Renal cortical epithelial cell (primary cell): ENCODE results near the gene SIGLEC5. TPM values are rescaled to one million over a fixed set of nuclear protein-coding genes. Genes with fewer than 3 reads are reported as not detected.

ENCODE experiments used
- DNase-seq: peaks from one replicate; pipeline ENCODE4 v3.0.0-alpha.2; 2011; ENCODE audit warnings: low read depth
- total RNA-seq: library from RNA; depleted of rRNA; stranded (reverse); fragments of >200 nt; gene quantifications from 2 replicates; pipeline ENCODE4 v1.2.3, GENCODE V29; 2014

Gene SIGLEC5
- total RNA-seq, 1 donor from 2014 or later = not detected

GRCh38 chr19:51628153-51628939 is 1.9 kb downstream of the SIGLEC5 start:
- DNase-seq = no peak

- no peak for DNase-seq
Observed at GRCh38 chr19:51627491-51628138, 2.6 kb downstream of the SIGLEC5 start.

DNA sequence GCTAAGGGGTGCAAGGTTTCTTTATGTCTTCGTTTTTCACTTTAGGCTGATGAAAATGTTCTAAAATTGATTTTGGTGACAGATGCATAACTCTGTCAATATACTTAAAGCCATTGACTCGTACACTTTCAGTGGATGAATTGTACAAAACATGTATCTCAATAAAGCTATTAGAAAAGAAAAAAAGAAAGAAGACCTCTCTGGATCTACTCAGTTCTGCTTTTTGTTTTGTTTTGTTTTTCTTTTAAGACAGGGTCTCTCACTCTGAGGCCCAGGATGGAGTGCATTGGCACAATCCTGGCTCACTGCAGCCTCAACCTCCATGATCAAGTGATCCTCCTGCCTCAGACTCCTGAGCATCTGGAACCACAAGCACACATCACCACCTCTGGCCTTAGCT is 3.5 kb downstream of the SIGLEC5 start:
- no peak for DNase-seq

DNA sequence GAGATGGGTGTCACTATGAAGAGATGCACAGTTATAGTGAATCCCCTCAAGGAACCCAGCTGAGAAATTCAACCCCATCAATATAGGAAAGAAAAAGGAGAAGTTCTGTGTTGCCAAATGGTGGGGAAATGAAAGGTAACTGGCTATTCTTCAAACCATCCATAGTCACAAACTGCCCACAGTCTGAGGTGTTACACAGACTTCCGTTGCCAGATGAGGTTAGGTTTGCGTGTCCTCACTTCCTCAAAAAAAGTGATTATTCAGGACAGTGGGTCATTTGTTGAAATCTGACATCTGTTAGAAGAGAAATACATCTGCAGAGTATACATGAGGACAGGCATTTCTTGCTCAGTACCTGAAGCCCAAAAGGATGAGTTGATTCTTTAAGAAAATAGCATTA is 9.0 kb downstream of the SIGLEC5 start:
- no peak for DNase-seq

GRCh38 chr19:51615991-51616390 is 14.2 kb downstream of the SIGLEC5 start:
- no peak for DNase-seq

DNA sequence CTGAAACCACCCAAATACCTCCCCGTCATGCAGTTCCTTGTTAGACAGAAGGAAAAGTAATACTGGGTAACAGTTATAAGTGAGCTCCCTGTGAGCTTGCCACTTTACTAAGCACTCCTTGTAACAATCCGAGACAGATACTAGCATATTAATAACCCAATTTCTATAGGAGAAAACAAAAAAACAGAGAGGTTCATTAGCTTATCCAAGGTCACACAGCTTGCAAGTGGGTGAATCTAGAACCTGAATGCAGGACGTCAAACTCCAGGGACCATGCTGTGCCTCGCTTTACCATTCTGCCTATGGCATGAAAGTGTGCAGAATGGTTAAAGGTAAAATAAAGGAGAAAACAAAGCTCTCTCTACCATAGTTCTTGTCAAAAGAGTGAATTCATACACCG is 15.4 kb downstream of the SIGLEC5 start:
- DNase-seq = no peak

- no peak for DNase-seq
Observed at GRCh38 chr19:51610576-51610975, 19.6 kb downstream of the SIGLEC5 start.

- DNase-seq = peak; percentile 24
Observed at GRCh38 chr19:51607920-51608562, 22.2 kb downstream of the SIGLEC5 start.

DNA sequence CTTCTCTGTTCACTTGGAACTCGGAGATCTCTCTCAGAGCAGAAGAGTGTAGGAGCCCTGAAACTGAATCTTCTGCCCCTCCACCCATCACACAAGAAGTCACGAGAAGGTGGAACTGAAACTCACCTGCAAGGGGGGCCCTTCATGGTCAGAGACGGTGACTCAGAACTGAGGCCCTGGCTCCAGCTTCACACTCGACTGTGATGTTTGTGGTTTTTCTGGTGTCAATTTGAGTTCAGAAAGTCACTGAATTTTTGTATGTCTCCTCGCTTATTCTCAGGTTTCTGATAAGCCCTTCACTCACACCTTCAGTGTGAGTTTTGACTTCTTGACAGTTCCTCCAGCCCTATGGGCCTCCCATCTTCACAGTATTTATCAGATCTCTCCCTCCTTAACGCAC is 23.1 kb downstream of the SIGLEC5 start:
- DNase-seq = no peak

DNA sequence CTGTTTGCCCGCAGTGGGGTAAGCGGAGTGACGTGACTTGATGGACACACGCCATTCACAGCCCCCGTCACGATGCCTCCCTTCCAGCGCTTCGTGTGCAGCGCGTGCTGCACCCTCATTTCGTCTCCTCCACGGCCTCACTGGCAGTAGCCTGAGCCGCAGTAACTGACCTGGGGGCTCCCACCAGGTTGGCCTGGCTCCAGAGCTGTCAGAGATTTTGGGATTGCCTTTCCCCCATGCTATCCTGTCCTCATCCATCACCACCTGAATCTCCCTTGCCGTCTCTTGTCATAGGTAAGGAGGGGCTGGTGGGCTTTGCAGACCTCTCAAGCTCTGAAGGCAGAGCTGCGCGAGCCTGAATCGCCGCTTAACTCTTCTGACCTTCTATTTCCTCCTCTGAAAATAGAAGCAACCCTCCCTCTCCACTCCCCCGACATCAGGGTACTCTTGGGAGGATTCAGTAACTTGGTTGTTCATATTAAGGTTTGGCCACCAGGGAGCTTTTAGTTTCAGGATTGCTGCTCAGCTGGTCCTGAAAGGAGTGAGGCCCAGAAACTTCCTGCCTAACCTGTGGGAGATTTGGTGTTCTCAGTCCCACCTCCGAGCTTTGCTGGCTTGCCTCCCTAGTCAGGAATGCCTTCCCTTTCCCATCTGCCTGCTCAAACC is 27.9 kb downstream of the SIGLEC5 start:
- no peak for DNase-seq

DNA sequence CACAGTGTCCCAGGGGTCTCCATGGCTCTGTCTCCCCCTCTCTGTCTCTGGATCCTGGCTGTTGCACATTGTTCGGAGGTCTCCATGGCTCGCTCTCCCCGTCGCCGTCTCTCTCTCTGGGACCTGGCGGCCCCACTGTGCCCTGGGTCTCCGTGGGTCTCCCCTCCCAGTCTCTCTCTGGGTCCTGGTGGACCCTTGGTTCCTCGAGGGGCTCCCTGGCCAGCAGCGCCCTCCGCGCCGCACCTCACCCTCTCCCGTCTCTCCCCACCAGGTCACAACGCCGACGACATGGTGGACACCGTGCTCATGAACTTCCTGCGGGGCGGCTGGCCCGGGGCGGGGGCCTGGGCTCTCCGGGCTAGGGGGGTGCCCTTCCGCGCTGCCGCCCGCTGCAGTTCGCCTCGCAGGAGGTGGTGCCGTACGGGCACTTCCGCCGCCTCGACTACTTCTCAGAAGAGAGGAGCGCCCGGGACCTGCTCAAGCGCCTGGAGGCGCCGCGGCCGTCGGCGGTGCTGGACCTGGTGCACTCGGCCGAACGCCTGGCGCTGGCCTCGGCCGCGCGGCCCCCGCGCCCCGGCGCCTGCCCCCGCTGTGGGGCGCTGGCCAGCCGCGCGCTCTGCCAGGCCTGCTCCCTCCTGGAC is 29.1 kb downstream of the SIGLEC5 start:
- no peak for DNase-seq

- no peak for DNase-seq
Observed at GRCh38 chr19:51599084-51599483, 31.1 kb downstream of the SIGLEC5 start.

- DNase-seq = no peak
Observed at GRCh38 chr19:51598159-51598915, 31.9 kb downstream of the SIGLEC5 start.

GRCh38 chr19:51595190-51596175 is 34.7 kb downstream of the SIGLEC5 start:
- DNase-seq = no peak

DNA sequence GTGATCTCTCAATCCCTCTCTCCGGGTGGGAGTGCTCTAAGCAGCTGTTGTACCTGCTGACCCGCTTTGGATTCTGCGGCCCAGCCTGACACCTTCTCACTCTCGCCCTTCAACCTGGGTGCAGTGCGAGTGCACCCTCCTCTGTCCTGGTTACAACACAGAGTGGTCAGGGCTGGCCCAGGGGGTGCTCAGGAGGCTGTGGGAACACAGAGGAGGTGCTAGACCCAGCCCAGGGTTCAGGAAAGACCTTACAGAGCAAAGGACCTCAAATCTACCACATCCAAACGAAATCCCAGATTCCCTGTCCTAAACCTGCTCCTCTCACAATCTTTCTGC is 35.5 kb downstream of the SIGLEC5 start:
- no peak for DNase-seq

DNA sequence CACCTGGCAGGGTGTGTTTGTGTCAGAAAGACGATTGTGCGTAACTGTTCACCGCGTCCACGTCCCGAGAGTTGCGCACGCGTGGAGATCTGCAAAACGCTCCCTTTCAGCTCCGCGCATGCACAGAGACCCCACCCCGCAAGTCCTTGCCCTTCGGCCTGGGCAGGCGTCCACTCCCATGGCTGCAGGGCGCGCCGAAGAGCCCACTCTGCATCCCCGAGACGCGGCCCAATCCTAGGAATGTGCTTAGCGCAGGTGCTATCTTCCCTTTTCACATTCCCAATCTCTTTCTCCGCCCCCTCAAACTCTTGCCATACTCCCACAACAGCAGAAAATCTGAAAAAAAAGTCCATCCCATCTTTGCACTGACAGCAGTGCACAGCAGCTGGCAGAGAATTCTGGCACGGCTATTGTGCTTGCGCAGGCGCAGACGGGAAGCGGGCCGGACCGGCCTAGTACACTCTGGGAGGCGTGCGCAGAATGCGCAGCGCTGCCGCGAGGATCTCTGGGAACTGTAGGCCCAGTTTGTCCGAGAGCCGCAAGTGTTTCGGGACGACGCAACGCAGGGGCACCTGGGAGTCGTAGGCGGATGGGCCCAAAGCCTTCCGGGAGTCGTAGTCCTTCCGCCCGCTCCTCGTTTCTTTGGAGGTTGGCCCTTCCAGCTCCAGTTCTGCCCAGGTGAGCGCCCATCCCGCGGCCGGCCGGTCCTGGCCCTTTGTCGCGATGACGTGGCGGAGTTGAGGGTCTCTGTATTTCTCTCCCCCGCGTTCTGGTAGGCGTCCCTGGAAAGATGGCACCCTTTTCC is 36.0 kb downstream of the SIGLEC5 start:
- peak; percentile 93 for DNase-seq

DNA sequence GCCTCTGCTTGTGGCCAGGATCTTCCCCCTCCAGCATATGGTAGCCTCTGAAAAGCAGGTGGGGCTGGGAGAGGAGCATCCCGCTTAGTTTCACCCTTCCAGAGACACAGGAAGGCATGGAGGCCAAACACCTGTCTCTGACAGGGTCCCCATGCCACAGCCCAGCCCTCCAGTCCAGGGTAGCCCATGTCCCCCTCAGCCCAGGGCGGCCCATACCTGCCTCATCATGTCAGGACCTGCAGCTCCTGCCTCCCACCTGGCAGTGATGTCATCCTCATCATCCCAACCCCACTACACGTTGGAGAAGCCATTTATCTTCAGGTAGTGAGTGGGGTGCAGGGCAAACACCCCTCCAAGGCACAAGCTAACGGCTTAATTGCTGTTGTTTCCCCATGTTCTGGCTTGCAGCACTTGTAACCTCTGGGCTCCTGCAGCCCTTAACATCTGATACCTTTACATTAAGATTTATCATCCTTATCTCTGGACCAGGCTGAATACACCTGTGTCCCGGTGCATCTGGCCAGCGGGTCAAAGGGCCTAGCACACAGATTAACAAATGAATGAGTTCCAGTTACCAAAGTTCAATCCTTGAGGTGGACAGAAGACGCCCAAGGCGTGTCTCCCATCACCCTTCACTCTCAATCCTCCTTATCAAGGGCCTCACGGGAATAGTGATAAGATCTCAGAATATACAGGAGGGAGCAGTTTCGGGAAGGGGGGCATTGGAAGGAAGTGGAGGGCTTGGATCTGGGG is 36.9 kb downstream of the SIGLEC5 start:
- DNase-seq = no peak

GRCh38 chr19:51592521-51592920 is 37.7 kb downstream of the SIGLEC5 start:
- DNase-seq = no peak
